GM21528 (cell line): ENCODE results near the gene TNFSF4.
"Not testable (repeated sequence)": the region's sequence is repeated elsewhere in the genome, so short reads cannot be mapped to it uniquely, and the experiment has no call there.

Experiments
- ATAC-seq: cut with Tn5 transposase; IDR thresholded peaks from one replicate; pipeline ENCODE4 v1.9.1; 2021; ENCODE audit warnings: mild to moderate bottlenecking, moderate library complexity; ENCODE audit not compliant: unreplicated experiment, low FRiP score

TNFSF4 gene

DNA sequence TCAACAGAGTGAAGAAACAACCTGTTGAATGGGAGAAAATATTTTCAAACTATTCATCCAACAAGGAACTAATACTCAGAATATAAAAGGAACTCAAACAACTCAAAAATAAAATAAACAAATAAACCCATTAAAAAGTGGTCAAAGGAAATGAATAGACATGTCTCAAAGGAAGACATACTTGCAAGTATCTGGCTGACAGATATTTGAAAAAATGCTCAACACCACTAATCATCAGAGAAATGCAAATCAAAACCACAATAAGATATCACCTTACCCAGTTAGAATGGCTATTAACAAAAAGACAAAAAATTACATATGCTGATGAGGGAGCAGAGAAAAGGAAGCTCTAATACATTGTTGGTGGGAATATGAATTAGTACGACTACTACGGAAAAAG is 38.2 kb downstream of the TNFSF4 start:
- ATAC-seq, result no peak

DNA sequence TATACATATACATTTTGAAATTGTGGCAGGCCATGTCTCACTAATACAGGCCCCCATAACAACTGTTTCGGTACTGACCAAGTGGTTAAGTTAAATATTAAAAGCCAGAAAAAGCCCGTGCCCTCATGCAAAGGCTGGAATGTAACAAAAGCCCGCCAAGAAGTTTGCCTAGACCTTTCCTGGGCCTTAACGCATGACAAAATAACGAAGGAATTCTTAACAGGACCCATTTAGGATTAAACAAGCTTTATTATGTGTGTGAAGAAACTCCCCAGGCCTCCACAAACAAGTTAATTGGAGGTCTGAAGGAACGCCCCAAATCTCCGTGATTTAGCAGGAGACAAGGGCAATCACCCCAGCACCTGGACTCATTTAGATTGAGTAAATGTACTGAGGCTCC is 42.4 kb downstream of the TNFSF4 start:
- ATAC-seq, result no peak

DNA sequence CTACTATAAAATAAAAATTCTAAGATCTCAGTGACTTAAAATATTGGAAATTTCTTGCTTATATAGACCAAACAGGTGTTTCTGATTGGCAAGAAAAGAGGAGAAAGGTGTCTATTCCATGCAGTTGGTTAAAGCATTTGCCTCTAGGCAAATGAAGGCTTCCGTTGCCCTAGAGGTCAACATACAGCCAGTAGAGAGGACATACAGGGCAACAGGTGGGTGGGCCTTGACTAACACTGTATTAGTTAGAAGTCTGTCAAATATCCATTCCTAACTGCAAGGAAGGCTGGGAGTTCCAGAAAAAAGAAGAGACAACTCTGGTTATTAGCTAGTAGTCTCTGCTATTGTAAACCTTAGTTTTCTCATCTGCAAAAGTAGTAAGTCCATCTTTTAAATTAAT is 43.0 kb downstream of the TNFSF4 start:
- ATAC-seq, result no peak

DNA sequence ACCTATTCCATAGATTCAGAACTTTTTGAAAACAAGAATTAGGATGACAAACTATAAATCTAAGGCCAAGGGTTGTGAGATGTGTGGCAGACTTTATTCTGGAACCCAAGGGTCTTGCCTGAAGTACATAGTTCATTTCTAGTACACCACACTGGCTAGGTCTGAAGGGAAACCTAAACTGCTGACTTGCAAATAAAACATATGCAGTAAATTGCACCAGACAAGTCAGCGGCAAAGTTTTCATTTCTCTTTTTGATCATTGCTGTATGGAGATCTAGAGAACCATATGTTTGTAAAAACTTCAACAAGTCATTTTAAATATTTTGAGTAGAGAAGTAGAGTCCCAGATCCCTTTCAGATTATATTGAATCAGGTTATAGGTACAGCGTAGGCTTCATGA is 43.9 kb downstream of the TNFSF4 start:
- no peak for ATAC-seq

DNA sequence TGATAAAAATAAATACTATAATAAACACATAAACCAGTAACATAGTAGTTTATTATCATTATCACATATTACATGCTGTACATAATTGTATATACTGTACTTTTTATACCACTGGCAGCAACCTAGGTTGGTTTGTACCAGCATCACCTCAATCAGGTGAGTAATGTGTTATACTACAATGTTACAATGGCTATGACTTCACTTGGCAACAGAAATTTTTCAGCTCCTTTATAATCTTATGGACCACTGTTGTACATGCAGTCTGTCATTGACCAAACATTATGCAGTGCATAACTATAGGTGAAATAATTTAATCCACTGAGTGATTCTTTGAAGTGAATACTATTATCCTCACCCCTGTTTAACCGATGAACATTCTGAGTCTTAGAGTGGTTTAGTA is 44.5 kb downstream of the TNFSF4 start:
- no peak for ATAC-seq

DNA sequence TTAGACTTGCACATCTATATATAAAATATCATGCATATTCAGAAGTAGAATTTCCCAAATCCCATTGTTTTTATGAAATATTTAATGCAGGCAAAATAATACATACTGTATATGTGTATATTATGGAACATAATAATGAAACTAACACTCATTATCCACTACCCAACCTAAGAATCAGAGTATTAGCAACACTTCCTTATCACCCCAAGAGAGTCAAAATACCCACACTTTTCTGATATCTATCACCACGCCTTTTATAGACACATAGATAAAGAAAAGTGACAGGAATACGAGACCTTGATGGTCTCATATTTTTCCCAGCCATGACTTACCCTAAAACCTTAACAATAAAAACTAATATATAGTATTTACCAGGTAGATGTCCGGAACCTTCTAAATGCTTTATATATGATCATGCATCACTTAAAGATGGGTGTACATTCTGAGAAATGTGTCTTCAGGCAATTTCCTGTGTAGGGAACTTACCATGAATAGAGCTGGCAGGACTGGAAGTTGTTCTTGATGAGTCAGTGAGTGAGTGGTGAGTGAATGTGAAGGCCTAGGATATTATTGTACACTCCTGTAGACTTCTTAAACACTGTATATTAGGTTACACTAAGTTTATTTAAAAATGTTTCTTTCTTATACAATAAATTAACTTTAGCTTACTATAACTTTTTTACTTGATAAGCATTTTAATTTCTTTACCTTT is 45.5 kb downstream of the TNFSF4 start:
- no peak for ATAC-seq

DNA sequence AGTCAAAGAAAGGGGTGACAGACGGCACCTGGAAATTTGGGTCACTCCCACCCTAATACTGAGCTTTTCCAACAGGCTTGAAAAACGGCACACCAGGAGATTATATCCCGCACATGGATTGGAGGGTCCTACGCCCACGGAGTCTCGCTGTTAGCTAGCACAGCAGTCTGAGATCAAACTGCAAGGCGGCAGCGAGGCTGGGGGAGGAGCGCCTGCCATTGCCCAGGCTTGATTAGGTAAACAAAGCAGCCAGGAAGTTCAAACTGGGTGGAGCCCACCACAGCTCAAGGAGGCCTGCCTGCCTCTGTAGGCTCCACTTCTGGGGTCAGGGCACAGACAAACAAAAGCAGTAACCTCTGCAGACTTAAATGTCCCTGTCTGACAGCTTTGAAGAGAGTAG is 53.2 kb downstream of the TNFSF4 start:
- ATAC-seq, result not testable (repeated sequence)

DNA sequence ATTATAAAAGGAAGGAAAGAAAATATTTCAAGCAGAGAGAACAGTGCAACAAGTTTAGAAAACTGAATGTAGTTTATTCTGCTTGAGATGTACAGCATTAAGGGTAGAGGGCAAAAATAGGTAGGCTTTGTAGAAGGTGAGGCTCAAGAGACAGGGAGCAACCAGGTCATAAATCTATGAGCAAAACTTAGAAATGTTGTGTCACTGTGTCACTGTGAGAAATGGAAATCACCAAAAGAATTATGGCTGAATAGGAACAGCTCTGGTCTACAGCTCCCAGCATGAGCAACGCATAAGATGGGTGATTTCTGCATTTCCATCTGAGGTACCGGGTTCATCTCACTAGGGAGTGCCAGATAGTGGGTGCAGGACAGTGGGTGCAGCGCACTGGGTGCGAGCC is 53.6 kb downstream of the TNFSF4 start:
- ATAC-seq, result no peak

DNA sequence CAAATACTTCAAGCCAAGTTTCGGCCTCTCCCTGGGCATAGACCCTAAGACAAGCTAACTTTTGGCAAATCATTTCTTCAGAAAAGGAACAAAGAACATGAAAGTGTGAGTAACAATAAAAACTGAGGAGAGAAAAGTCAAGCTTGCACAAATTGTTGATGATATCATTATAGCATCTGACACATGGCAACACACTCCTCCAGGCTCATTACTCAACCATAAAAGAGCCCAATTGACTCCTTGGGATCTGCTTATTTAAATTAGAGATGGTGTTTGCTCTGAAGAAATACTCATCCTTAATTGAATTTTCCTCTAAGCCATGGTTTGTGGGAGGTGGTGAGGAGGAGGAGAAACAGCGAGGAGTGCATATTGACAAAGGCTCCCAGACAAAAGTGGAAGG is 54.5 kb downstream of the TNFSF4 start:
- ATAC-seq, result no peak

DNA sequence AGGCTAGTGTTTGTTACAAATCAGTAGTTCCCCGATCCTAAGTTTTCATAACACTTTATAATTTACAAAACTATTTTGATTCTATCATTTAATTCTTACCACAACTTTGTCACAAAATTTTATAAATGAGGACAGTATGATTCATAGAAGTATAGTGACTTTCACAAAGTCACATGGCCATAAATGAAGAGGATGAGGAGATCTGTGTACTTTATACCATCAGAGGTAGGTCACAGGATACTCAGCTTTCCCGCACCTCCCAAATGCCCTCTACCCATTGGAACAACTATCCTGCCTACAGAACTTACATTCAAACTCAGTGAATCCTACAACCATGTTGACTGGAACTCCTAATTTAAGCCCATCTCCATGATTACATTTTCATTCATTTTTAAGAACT is 56.3 kb downstream of the TNFSF4 start:
- ATAC-seq, result no peak

DNA sequence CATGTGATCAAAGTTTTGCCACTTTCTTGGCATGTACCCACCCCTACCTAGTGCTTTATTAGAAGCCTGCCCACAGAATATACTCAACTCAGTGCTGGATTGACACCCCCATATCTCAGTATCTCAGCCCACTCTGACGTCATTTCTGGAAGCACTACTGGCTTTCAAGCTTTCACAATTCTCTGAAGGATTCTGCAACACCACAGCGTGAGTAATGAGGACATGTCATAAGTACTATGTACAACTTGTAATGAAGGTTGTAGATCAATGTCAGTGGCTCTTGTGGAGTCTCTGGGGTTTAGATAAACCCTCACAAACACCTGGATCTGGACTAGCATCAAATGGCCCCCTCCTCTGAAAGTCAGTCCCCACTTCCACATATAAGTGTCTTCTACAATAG is 57.2 kb downstream of the TNFSF4 start:
- ATAC-seq, result no peak

DNA sequence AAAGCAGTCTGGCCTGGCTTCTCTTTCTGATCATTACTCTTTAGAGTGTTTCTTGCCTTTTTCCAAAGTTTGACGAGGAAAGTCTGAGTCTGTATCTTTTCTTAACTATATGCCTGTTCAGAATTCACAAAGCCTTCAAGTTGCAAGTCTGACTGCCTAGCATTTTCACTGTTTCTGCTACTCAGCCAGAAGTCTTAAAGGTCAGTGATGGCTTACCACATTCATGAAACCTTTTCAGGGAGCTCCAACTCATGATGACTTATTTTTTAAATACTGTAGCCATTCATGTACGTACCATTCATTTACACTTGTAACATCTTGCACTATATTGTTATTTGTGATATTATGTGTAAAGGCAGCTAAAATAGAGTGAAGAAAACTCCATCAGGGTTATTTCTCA is 58.2 kb downstream of the TNFSF4 start:
- ATAC-seq, result no peak

DNA sequence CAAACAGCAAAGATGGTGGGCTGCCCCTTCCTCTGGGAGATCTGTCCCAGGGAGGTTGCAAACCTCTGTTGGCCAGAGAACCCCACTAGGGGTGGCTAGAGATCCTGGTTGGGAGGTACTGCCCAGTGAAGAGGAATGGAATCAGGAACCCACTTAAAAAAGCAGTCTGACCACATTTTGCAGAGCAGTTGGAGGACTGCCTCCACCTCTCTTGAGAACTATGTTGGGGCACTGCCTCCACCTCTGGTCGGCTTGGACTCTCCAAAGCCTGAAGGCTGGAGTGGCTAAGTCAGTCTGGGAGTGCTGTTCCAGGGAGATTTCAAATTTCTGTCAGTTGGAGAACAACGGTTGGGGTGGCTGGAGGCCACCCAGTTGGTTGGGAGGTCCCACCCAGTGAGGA is 58.6 kb downstream of the TNFSF4 start:
- no peak for ATAC-seq

DNA sequence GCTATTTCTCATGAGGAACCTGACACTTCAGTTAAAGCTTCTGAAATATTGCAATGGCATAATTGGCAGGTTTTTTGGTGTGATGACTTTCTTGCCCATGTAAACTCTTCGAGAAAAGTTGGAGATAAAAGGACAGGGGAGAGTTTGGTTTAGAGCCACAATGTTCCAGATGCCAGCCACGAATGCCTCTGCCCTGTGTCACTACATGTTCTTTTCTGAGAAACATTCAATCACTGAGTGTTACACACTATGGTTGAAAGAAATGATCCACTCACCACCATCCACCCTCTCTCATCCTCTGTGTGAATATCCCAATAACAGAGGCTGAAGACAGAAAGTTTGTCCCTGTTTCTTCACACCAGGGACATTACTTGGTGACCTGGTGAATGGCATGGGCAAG is 66.4 kb downstream of the TNFSF4 start:
- ATAC-seq, result no peak

DNA sequence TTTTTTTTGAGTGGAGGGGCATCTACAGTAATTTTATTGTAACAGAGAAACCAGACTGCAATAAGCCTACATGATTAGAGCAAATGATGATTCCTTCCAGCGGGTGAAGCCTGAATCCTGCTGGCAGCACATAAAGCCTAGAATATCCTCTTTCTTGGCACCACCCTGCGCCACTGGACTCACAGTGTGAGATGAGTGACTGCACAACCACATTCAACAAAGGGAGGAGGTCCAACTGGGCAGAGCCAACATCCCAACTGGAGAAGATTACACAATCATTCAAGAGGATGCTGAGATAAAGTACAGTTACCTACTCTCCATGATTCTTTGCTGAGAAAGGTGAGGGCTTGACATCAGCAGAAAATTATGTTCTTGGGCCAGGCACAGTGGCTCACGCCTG is 67.4 kb downstream of the TNFSF4 start:
- no peak for ATAC-seq

DNA sequence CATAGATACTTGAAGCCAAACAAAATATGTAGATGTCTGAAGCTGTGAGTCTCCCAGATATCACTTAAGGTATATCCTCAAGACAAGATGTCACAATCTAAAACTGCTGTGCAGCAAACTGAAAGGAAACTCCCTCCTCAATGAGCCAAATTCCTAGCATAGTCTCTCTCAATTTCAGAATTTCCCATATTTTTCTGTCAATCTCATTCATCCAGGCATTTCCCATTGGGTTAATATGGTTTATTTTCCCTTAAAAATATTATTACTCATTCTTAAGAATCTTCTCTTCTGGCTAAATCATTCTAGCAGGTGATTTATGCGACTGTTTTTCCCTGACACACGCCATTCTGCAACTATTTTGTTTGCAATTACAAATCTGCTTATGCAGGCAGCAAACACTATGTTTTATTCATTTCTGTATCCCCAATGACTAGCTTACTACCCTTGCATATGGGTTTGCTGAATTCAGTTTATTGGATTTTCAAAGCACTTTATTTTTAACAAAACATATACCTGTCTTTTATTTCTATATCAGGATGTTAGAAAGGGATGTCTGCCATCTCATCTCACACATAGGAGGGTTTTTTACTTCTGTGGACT is 69.9 kb downstream of the TNFSF4 start:
- ATAC-seq, result no peak

DNA sequence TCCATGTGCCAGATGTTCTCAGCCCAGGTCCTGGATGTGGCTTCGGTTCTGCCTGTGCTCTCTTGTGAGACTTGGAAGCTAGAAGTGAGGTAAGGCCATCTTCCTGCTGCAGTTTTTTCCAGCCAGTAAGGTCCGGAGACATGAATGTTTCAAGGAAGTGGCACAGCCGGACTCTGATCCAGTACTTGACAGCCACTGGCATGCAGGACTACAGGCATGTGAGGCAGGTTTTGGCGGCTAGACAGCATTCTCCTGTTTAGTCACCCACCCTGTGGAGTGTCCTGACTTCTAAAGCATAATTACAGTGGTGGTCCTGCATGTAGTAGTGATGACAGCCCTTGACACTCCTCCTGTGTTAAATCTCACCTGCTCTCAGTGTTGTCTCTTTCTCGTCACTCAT is 72.3 kb downstream of the TNFSF4 start:
- ATAC-seq, result no peak

DNA sequence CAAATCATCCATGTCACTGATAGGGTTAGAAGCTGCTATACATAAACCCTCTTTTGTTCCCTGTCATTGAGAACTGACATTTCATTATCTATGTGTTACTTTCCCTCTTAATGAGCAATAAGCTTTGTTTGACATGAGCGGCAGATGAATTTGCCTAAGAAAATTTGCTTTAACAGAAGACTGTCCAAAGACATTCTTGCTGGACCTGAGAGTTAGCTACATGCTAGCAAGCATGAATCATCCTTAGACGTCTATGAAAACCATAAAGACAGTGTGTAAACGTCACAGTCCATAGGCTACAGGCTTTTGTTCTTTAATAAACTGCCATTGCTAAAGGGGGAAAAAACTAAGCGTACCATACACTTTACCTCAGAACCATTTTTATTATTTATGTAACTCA is 73.1 kb downstream of the TNFSF4 start:
- no peak for ATAC-seq
